Articular chondrocyte of knee joint (primary cell): Measurements from ENCODE around the gene ALG11. TPM values are rescaled to one million over a fixed set of nuclear protein-coding genes. Genes with fewer than 3 reads are reported as not detected.

Source experiments
- total RNA-seq: library from RNA; depleted of rRNA; stranded (reverse); fragments of >200 nt; gene quantifications from 2 replicates; pipeline ENCODE4 v1.2.3, GENCODE V29; 2012

Gene ALG11
- total RNA-seq: 33.3 and 46.0 TPM in 2 replicates

DNA sequence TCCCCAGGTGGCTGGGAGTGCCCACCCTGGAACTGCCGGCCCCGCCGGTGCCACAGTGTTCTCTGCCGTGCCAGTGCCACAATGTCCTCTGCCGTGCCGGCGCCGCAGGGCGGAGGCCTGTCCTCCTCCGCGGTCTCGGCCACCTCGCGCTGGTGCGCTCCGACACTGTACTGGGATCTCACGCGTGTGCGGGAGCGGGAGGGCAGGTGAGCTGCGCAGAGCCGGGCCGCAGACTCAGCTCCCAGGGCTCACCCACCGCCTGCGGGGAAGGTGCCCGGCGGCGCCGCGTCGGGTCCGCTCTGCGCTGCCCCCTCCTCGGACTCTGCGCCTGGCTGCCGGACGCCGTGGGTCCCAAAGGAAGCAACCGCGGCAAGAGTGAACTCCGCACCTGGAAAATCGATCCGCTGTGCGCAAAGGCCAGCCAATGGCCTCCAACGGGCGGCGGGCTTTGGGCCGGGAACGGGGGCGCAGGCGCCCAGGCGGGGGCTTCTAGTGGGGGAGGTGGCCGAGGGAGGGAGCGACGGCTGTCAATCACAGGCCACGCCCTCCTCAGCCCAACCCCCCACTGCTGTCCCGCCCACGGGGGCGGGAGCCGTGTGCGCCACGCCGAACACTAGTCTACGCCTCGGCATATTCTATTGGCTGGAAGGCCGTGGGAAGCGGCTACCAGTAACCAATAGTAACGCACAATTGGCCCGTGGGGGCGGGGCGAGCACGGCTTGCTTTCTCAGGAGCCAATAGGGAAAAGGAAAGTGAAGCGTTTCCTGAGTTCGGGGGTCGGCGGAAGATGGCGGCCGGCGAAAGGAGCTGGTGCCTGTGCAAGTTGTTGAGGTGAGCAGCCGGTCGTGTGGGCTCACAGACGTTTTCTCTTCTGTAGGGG lies at the start of gene ALG11:
Gene ALG11, plus strand, starts transcription at position 767 of the 880 bp plus-strand sequence. Its CDS starts 21 bp downstream, at position 788.

GRCh38 chr13:52010890-52011631 lies 1.1 kb upstream of the ALG11 start, which contains the start of gene ATP7B:
ATP7B (minus strand) TSS chr13:52011450; CDS start chr13:52011337, 113 bp downstream.

GRCh38 chr13:52024481-52024880 lies 12.3 kb downstream of the ALG11 start, which contains the start of gene UTP14C:
UTP14C (plus strand) TSS chr13:52024691; CDS start chr13:52028805, 4,114 bp downstream.

Other genes with a start within 250 kb of the ALG11 start
- 4.3 and 6.4 TPM in 2 replicates for gene DHRS12, start 208.2 kb upstream of the ALG11 start, total RNA-seq
- not detected in 2 replicates for gene TMEM272, start 167.2 kb upstream of the ALG11 start, total RNA-seq
- gene CCDC70, start 150.4 kb upstream of the ALG11 start, total RNA-seq: not detected in 2 replicates
- gene ATP7B, start 948 bp upstream of the ALG11 start, total RNA-seq: 1.8 and 1.9 TPM in 2 replicates
- 19.2 and 20.1 TPM in 2 replicates for gene UTP14C, start 12.3 kb downstream of the ALG11 start, total RNA-seq
- 0.39 and 0.43 TPM in 2 replicates for gene NEK5, start 116.7 kb downstream of the ALG11 start, total RNA-seq
- gene NEK3, start 147.2 kb downstream of the ALG11 start, total RNA-seq: 11.6 and 13.6 TPM in 2 replicates